Central memory CD4-positive, alpha-beta T cell (primary cell): ENCODE data around the gene TRIM33.
A peak's percentile ranks its signal among the peaks of the same experiment; 100 is the strongest.
"Not testable (repeated sequence)": the region's sequence is repeated elsewhere in the genome, so short reads cannot be mapped to it uniquely, and the experiment has no call there.

Experiments
- DNase-seq: peaks from one replicate; pipeline ENCODE4 v3.0.0; 2022

TRIM33 gene

GRCh38 chr1:114510274-114511031, 550 bp downstream of the TRIM33 start:
- peak; percentile 31 for DNase-seq

- DNase-seq: no peak
Observed at GRCh38 chr1:114509596-114510273, 1.3 kb downstream of the TRIM33 start.

- DNase-seq: no peak
Observed at GRCh38 chr1:114508386-114508898, 2.6 kb downstream of the TRIM33 start.

GRCh38 chr1:114507513-114507912, 3.5 kb downstream of the TRIM33 start:
- no peak for DNase-seq

GRCh38 chr1:114505148-114505561, 5.8 kb downstream of the TRIM33 start:
- DNase-seq: no peak

- no peak for DNase-seq
Observed at GRCh38 chr1:114503916-114504422, 7.0 kb downstream of the TRIM33 start.

GRCh38 chr1:114502080-114502479, 8.9 kb downstream of the TRIM33 start:
- no peak for DNase-seq

GRCh38 chr1:114499478-114499877, 11.5 kb downstream of the TRIM33 start:
- no peak for DNase-seq

GRCh38 chr1:114496089-114496488, 14.9 kb downstream of the TRIM33 start:
- no peak for DNase-seq

- DNase-seq: no peak
Observed at GRCh38 chr1:114495486-114495885, 15.5 kb downstream of the TRIM33 start.

- no peak for DNase-seq
Observed at GRCh38 chr1:114492978-114493377, 18.0 kb downstream of the TRIM33 start.

- DNase-seq: no peak
Observed at GRCh38 chr1:114490274-114490693, 20.7 kb downstream of the TRIM33 start.

GRCh38 chr1:114488739-114489138, 22.3 kb downstream of the TRIM33 start:
- DNase-seq: no peak

GRCh38 chr1:114485286-114485685, 25.7 kb downstream of the TRIM33 start:
- no peak for DNase-seq

- DNase-seq: peak; percentile 6
Observed at GRCh38 chr1:114482585-114482984, 28.4 kb downstream of the TRIM33 start.

GRCh38 chr1:114479636-114480035, 31.4 kb downstream of the TRIM33 start:
- DNase-seq: not testable (repeated sequence)

- DNase-seq: no peak
Observed at GRCh38 chr1:114479134-114479533, 31.9 kb downstream of the TRIM33 start.

- DNase-seq: no peak
Observed at GRCh38 chr1:114473796-114474195, 37.2 kb downstream of the TRIM33 start.

- no peak for DNase-seq
Observed at GRCh38 chr1:114472408-114472807, 38.6 kb downstream of the TRIM33 start.

- DNase-seq: no peak
Observed at GRCh38 chr1:114470681-114471080, 40.3 kb downstream of the TRIM33 start.

- no peak for DNase-seq
Observed at GRCh38 chr1:114468710-114469468, 42.1 kb downstream of the TRIM33 start.

- no peak for DNase-seq
Observed at GRCh38 chr1:114468047-114468446, 43.0 kb downstream of the TRIM33 start.

- DNase-seq: peak; percentile 8
Observed at GRCh38 chr1:114467491-114467890, 43.5 kb downstream of the TRIM33 start.
